ENCODE results near the gene AMIGO3.
"Not testable (repeated sequence)": the region's sequence is repeated elsewhere in the genome, so short reads cannot be mapped to it uniquely, and the experiment has no call there.

Gene AMIGO3

GRCh38 chr3:49719214-49719884 lies at the start of gene AMIGO3:
Gene AMIGO3 (minus strand): TSS chr3:49719684. CDS start chr3:49719465, 219 bp downstream.
- peak; percentile 79 for DNase-seq (ENCODE audit: low read depth)

- DNase-seq (ENCODE audit: low read depth) = no peak
These were observed 44.5 kb upstream of the AMIGO3 start for GRCh38 chr3:49763981-49764380.

- no peak for DNase-seq (ENCODE audit: low read depth)
These were observed 42.2 kb upstream of the AMIGO3 start for GRCh38 chr3:49761661-49762060.

GRCh38 chr3:49759226-49759625 lies 39.7 kb upstream of the AMIGO3 start:
- DNase-seq (ENCODE audit: low read depth) = no peak

GRCh38 chr3:49757197-49757596 lies 37.7 kb upstream of the AMIGO3 start:
- no peak for DNase-seq (ENCODE audit: low read depth)

- DNase-seq (ENCODE audit: low read depth) = no peak
These were observed 36.6 kb upstream of the AMIGO3 start for GRCh38 chr3:49756036-49756435.

- no peak for DNase-seq (ENCODE audit: low read depth)
These were observed 35.1 kb upstream of the AMIGO3 start for GRCh38 chr3:49754536-49754935.

GRCh38 chr3:49751501-49751900 lies 32.0 kb upstream of the AMIGO3 start:
- DNase-seq (ENCODE audit: low read depth) = no peak

GRCh38 chr3:49750056-49750455 lies 30.6 kb upstream of the AMIGO3 start:
- no peak for DNase-seq (ENCODE audit: low read depth)

GRCh38 chr3:49748874-49749273 lies 29.4 kb upstream of the AMIGO3 start:
- not testable (repeated sequence) for DNase-seq (ENCODE audit: low read depth)

GRCh38 chr3:49747792-49748480 lies 28.5 kb upstream of the AMIGO3 start:
- no peak for DNase-seq (ENCODE audit: low read depth)

- no peak for DNase-seq (ENCODE audit: low read depth)
These were observed 26.5 kb upstream of the AMIGO3 start for GRCh38 chr3:49745986-49746385.

GRCh38 chr3:49740427-49740826 lies 20.9 kb upstream of the AMIGO3 start:
- no peak for DNase-seq (ENCODE audit: low read depth)

GRCh38 chr3:49738067-49738713 lies 18.7 kb upstream of the AMIGO3 start:
- DNase-seq (ENCODE audit: low read depth) = no peak

- DNase-seq (ENCODE audit: low read depth) = no peak
These were observed 15.3 kb upstream of the AMIGO3 start for GRCh38 chr3:49734752-49735151.

- no peak for DNase-seq (ENCODE audit: low read depth)
These were observed 14.1 kb upstream of the AMIGO3 start for GRCh38 chr3:49733551-49733950.

- no peak for DNase-seq (ENCODE audit: low read depth)
These were observed 13.1 kb upstream of the AMIGO3 start for GRCh38 chr3:49732597-49732996.

- no peak for DNase-seq (ENCODE audit: low read depth)
These were observed 10.6 kb upstream of the AMIGO3 start for GRCh38 chr3:49729966-49730609.

- DNase-seq (ENCODE audit: low read depth) = no peak
These were observed 8.5 kb upstream of the AMIGO3 start for GRCh38 chr3:49727924-49728361.

GRCh38 chr3:49727154-49727923 lies 7.9 kb upstream of the AMIGO3 start:
- DNase-seq (ENCODE audit: low read depth) = no peak

GRCh38 chr3:49725906-49726681 lies 6.6 kb upstream of the AMIGO3 start:
- no peak for DNase-seq (ENCODE audit: low read depth)

All from stimulated activated CD4-positive, alpha-beta T cell treated with anti-CD3 and anti-CD28 coated beads, Interleukin-2, amount 100 ng/mL, for 4 hours (primary cell).